HUDEP-2 (cell line): ENCODE results near the gene WDR5.
A peak's percentile ranks its signal among the peaks of the same experiment; 100 is the strongest.
"Not testable (repeated sequence)": the region's sequence is repeated elsewhere in the genome, so short reads cannot be mapped to it uniquely, and the experiment has no call there.

ENCODE experiments used
- DNase-seq, 76 experiments: peaks; one replicate each; lab custom pipeline; 2025; ENCODE audit not compliant: unreplicated experiment in 76 of 76; lab: John Stamatoyannopoulos, UW

Gene WDR5

GRCh38 chr9:134135343-134136117, at the start of gene WDR5:
Gene WDR5 (plus strand): TSS chr9:134136082. CDS start chr9:134139878, 3,796 bp downstream.
- DNase-seq = peak in 74 of 76 experiments; percentile 14 to 94 (median 81)

GRCh38 chr9:134088063-134088725, 47.7 kb upstream of the WDR5 start:
- no peak for DNase-seq

- no peak for DNase-seq
Measured at GRCh38 chr9:134089972-134090371, 45.9 kb upstream of the WDR5 start.

GRCh38 chr9:134099123-134099761, 36.6 kb upstream of the WDR5 start:
- peak in 53 of 76 experiments; percentile 1 to 61 (median 21) for DNase-seq

GRCh38 chr9:134100040-134100439, 35.8 kb upstream of the WDR5 start:
- no peak for DNase-seq

GRCh38 chr9:134101133-134101532, 34.7 kb upstream of the WDR5 start:
- not testable (repeated sequence) for DNase-seq

- no peak for DNase-seq
Measured at GRCh38 chr9:134101623-134102149, 34.2 kb upstream of the WDR5 start.

GRCh38 chr9:134103391-134103998, 32.4 kb upstream of the WDR5 start:
- DNase-seq = no peak

GRCh38 chr9:134111064-134111463, 24.8 kb upstream of the WDR5 start:
- no peak for DNase-seq

GRCh38 chr9:134112561-134112960, 23.3 kb upstream of the WDR5 start:
- DNase-seq = no peak

GRCh38 chr9:134118972-134119371, 16.9 kb upstream of the WDR5 start:
- DNase-seq = not testable (repeated sequence)

GRCh38 chr9:134123764-134124128, 12.1 kb upstream of the WDR5 start:
- DNase-seq = no peak

GRCh38 chr9:134125413-134126095, 10.3 kb upstream of the WDR5 start:
- DNase-seq = no peak

- DNase-seq = no peak
Measured at GRCh38 chr9:134126373-134126772, 9.5 kb upstream of the WDR5 start.

- no peak for DNase-seq
Measured at GRCh38 chr9:134127065-134127580, 8.8 kb upstream of the WDR5 start.

GRCh38 chr9:134127616-134128015, 8.3 kb upstream of the WDR5 start:
- DNase-seq = no peak

GRCh38 chr9:134128727-134129679, 6.9 kb upstream of the WDR5 start:
- no peak for DNase-seq

GRCh38 chr9:134130503-134131375, 5.1 kb upstream of the WDR5 start:
- no peak for DNase-seq
